Chondrocyte (in vitro differentiated cells): ENCODE measurements around the gene ELP6. TPM values are rescaled to one million over a fixed set of nuclear protein-coding genes. Genes with fewer than 3 reads are reported as not detected.

ENCODE experiments used
- DNase-seq: peaks from one replicate; pipeline ENCODE4 v3.0.0; 2021; ENCODE audit warnings: mixed read lengths, low spot score
- H3K27ac Mint-ChIP-seq: one replicate; pipeline ENCODE4 v1.8.0; 2021; ENCODE audit warnings: mild to moderate bottlenecking, moderate library complexity, mixed read lengths; ENCODE audit not compliant: unreplicated experiment
- H3K27me3 Mint-ChIP-seq: 2 replicates; pipeline ENCODE4 v1.8.0; 2021; ENCODE audit warnings: low read depth, mixed read lengths
- H3K36me3 Mint-ChIP-seq: 2 replicates; pipeline ENCODE4 v1.8.0; 2021; ENCODE audit warnings: low read depth, mixed read lengths
- H3K4me1 Mint-ChIP-seq: 2 replicates; pipeline ENCODE4 v1.8.0; 2021; ENCODE audit warnings: low read depth, mild to moderate bottlenecking, mixed read lengths
- H3K4me3 Mint-ChIP-seq: one replicate; pipeline ENCODE4 v1.8.0; 2021; ENCODE audit warnings: mild to moderate bottlenecking, moderate library complexity, mixed read lengths; ENCODE audit not compliant: unreplicated experiment
- H3K9me3 Mint-ChIP-seq: 2 replicates; pipeline ENCODE4 v1.8.0; 2021; ENCODE audit warnings: low read depth, mixed read lengths
- total RNA-seq: library from RNA; stranded (reverse); gene quantifications from 3 replicates; pipeline ENCODE4 v1.2.1, GENCODE V29; 2021
- TF ChIP-seq, protein P1 (sequence below): fragments of 200-600 bp; sonication (generic); IDR thresholded peaks from 2 replicates; pipeline ENCODE4 v1.5.0; 2021; ENCODE audit warnings: antibody characterized with exemption, mild to moderate bottlenecking, moderate library complexity

ELP6 gene
- total RNA-seq, 1 donor from 2014 or later, result 30.2 TPM

GRCh38 chr3:47504113-47504512, 9.4 kb downstream of the ELP6 start:
- peak; percentile 53 for DNase-seq
- TF ChIP-seq, protein P1, sequence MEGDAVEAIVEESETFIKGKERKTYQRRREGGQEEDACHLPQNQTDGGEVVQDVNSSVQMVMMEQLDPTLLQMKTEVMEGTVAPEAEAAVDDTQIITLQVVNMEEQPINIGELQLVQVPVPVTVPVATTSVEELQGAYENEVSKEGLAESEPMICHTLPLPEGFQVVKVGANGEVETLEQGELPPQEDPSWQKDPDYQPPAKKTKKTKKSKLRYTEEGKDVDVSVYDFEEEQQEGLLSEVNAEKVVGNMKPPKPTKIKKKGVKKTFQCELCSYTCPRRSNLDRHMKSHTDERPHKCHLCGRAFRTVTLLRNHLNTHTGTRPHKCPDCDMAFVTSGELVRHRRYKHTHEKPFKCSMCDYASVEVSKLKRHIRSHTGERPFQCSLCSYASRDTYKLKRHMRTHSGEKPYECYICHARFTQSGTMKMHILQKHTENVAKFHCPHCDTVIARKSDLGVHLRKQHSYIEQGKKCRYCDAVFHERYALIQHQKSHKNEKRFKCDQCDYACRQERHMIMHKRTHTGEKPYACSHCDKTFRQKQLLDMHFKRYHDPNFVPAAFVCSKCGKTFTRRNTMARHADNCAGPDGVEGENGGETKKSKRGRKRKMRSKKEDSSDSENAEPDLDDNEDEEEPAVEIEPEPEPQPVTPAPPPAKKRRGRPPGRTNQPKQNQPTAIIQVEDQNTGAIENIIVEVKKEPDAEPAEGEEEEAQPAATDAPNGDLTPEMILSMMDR, result no peak
- Mint-ChIP-seq H3K4me3 (no peak overlapping the region), H3K27me3 (no peaks in the 10 kb centered on the region), H3K4me1 (no peaks in the 10 kb centered on the region), H3K27ac (no peak overlapping the region), H3K9me3 (no peaks in the 10 kb centered on the region), H3K36me3 (peaks cover 30% of the 10 kb centered on the region)

- no peaks in the 10 kb centered on the region for H3K9me3 Mint-ChIP-seq
- H3K4me1 Mint-ChIP-seq, result no peaks in the 10 kb centered on the region
- H3K27ac Mint-ChIP-seq, result no peak overlapping the region
- no peaks in the 10 kb centered on the region for H3K27me3 Mint-ChIP-seq
- peaks cover 40% of the 10 kb centered on the region for H3K36me3 Mint-ChIP-seq
- no peak for DNase-seq
- no peak overlapping the region for H3K4me3 Mint-ChIP-seq
- TF ChIP-seq, protein P1, result no peak
These were observed 10.5 kb downstream of the ELP6 start for GRCh38 chr3:47503033-47503432.

GRCh38 chr3:47496892-47497291, 16.6 kb downstream of the ELP6 start:
- no peaks in the 10 kb centered on the region for H3K27me3 Mint-ChIP-seq
- DNase-seq, result peak; percentile 15
- TF ChIP-seq, protein P1, result no peak
- peaks cover 35% of the 10 kb centered on the region for H3K36me3 Mint-ChIP-seq
- H3K27ac Mint-ChIP-seq, result no peak overlapping the region
- no peak overlapping the region for H3K4me3 Mint-ChIP-seq
- H3K9me3 Mint-ChIP-seq, result no peaks in the 10 kb centered on the region
- no peaks in the 10 kb centered on the region for H3K4me1 Mint-ChIP-seq

- TF ChIP-seq, protein P1, result no peak
- no peak overlapping the region for H3K27ac Mint-ChIP-seq
- H3K9me3 Mint-ChIP-seq, result no peaks in the 10 kb centered on the region
- peaks cover 29% of the 10 kb centered on the region for H3K36me3 Mint-ChIP-seq
- H3K4me3 Mint-ChIP-seq, result no peak overlapping the region
- H3K4me1 Mint-ChIP-seq, result no peaks in the 10 kb centered on the region
- no peaks in the 10 kb centered on the region for H3K27me3 Mint-ChIP-seq
- DNase-seq, result no peak
These were observed 17.6 kb downstream of the ELP6 start for GRCh38 chr3:47495886-47496285.

DNA sequence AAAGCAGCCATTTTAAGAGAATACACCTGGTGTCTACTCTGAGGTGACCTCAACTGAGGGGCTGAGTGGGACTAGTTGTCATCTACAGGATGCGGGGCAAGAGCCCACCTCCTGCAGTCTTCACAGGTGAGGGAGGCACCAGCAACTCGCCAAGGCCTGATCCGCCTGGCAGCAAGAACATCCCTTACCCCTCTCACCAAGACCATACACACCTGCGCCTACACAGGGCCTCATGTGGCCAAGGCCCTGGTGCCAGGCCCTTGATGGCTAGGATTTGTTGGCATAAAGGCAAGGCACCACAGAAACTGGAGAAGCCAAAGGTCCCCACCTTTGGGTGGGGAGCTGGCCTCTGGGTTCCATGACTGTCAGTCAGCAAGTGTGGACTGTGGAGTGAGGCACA, 18.4 kb downstream of the ELP6 start:
- Mint-ChIP-seq H3K9me3 (no peaks in the 10 kb centered on the region), H3K27me3 (no peaks in the 10 kb centered on the region), H3K36me3 (peaks cover 24% of the 10 kb centered on the region), H3K4me1 (peaks cover 2% of the 10 kb centered on the region), H3K27ac (no peak overlapping the region), H3K4me3 (no peak overlapping the region)
- DNase-seq, result no peak
- TF ChIP-seq, protein P1, result no peak
